Measurements from ENCODE around the gene GRM8.

DNA sequence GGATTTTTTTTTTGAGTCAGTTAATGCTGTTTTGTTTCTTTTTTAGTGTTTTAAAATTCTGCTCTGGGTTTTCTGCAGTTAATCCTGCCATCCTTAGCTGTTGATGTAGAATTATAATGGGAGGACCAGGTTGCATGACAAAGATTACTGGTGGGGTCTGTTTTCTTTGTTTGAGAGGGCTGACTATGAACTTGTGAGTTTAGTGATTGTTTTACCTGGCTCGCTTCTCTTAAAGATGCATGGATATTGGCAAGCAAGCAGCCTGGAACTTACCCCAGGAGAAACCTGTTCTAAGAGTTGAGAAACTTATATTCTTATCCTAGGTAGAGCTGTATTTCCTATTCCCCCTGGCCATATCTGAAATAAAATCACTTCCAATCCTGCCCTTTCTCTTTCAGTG, 727.8 kb downstream of the GRM8 start:
- TF ChIP-seq, protein P1, sequence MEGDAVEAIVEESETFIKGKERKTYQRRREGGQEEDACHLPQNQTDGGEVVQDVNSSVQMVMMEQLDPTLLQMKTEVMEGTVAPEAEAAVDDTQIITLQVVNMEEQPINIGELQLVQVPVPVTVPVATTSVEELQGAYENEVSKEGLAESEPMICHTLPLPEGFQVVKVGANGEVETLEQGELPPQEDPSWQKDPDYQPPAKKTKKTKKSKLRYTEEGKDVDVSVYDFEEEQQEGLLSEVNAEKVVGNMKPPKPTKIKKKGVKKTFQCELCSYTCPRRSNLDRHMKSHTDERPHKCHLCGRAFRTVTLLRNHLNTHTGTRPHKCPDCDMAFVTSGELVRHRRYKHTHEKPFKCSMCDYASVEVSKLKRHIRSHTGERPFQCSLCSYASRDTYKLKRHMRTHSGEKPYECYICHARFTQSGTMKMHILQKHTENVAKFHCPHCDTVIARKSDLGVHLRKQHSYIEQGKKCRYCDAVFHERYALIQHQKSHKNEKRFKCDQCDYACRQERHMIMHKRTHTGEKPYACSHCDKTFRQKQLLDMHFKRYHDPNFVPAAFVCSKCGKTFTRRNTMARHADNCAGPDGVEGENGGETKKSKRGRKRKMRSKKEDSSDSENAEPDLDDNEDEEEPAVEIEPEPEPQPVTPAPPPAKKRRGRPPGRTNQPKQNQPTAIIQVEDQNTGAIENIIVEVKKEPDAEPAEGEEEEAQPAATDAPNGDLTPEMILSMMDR (IDR thresholded peaks at IDR 0.05; ENCODE audit: low read depth, low read length, poor library complexity, severe bottlenecking) = no peak
- TF ChIP-seq EZH2phosphoT487 (IDR thresholded peaks at IDR 0.05; ENCODE audit: borderline replicate concordance, low read length) = no peak
